ENCODE data around the gene CD244.
"Not testable (repeated sequence)": the region's sequence is repeated elsewhere in the genome, so short reads cannot be mapped to it uniquely, and the experiment has no call there.

CD244 gene, protein sequence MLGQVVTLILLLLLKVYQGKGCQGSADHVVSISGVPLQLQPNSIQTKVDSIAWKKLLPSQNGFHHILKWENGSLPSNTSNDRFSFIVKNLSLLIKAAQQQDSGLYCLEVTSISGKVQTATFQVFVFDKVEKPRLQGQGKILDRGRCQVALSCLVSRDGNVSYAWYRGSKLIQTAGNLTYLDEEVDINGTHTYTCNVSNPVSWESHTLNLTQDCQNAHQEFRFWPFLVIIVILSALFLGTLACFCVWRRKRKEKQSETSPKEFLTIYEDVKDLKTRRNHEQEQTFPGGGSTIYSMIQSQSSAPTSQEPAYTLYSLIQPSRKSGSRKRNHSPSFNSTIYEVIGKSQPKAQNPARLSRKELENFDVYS

DNA sequence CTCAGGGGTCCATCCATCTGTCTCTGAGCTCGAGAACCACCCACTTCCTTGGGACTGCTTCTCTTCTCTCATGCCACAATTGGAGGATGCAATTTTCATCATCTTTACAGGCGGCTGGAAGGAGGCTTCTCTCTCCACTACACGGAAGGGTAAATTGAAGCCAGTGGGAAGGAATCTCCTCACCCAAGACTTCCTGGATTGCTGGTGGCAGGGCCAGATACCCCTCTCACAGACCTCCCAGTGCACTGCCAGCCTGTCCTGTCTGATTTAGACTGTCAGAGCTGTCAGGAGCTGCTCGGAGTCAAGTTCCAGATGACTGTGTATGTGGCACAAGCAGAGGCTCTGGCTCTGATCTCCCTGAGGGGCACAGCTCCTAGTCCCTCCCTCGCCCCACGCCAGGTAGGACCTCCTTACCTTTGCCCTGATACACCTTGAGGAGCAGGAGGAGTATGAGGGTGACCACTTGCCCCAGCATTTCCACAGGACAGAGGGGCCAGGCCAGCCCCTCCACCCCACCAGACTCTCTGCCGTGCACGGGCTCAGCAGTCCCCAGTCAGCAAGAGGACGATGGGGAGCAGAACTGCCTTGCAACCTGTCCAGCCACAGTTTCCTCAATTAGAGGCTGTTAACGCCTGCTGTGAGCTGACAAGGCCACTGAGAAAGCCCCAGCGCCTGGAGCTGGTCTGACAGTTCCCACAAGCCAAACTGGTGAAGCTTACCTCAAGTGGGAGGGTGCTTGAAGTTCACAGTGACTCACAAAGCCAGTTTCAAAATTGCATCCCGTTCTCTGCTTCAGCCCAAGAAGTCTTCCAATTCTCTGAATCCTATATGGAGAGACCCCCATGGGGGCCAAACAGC is at the start of gene CD244:
Gene CD244 (minus strand): TSS at position 685 of the 858 bp plus-strand sequence. CDS start 210 bp downstream, at position 475.
- no peak for DNase-seq

DNA sequence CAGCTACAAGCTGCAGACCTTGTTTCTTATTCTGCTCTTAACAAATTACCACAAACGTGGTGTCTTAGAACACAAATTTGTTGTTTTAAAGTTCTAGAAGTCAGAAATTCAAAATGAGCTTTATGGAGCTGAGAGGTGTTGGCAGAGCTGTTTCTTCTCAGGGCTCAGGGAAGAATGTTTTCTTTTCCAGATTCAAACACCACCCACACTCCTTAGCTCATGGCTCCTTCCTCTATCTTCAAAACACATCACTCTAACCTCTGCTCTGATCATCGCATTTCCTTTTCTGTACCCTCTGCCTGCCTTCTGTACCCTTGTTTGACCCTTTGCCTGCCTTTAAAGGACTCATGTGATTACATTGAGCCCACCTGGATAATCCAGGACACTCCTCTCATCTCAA is 49.2 kb upstream of the CD244 start:
- no peak for DNase-seq

DNA sequence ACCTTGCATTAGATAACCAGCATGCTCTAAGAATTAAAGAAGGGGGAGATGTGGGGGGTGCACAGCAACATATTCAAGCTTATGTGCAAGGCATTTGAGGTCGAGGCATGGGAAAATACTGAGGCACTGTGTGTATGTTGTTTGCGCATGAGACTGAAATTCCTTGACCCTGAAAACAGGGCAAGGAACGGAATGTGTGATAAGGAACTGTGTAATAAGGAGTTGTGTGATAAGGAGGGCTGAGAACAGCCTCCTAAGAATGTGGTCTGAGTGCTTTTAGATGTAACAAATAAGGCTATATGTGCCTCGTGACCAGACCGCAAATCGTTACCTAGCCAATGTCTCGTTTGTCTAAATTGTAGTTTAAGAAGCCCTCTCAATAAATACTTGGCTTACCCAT is 48.8 kb upstream of the CD244 start:
- no peak for DNase-seq

DNA sequence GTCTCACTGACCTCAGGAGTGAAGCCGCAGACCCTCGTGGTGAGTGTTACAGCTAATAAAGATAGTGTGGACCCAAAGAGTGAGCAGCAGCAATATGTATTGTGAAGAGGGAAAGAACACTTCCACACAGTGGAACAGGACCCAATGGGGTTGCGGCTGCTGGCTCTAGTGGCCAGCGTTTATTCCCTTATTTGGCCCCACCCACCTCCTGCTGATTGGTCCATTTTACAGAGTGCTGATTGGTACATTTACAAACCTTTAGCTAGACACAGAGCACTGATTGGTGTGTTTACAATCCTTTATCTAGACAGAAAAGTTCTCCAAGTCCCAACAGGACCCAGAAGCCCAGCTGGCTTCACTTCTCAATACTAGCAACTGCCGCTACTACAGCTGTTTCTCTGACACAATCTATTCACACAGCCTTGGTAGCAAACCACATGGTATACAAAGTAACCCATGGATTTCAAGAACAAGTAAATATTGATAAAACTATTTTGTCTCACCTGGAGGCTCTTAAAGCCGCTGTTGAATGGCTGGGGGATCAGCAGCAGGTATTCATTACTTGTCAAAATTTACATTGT is 47.6 kb upstream of the CD244 start:
- DNase-seq = peak; percentile 26

DNA sequence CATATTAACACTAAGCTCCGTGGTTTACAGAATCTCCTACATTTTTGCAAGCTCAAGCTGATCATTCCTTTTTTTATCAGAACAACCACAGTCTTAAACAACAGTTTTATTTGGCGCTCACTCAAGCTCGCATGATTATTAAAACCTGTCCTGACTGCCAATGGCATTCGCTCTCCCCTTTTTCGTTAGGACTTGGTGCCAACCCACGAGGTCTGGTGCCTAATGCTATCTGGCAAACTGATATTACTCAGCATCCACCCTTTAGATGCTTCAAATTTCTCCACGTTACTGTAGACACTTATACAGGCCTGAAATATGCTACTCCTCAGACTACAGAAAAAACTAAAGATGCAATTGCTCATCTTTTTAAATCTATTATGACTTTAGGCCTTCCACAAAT is 45.3 kb upstream of the CD244 start:
- no peak for DNase-seq

DNA sequence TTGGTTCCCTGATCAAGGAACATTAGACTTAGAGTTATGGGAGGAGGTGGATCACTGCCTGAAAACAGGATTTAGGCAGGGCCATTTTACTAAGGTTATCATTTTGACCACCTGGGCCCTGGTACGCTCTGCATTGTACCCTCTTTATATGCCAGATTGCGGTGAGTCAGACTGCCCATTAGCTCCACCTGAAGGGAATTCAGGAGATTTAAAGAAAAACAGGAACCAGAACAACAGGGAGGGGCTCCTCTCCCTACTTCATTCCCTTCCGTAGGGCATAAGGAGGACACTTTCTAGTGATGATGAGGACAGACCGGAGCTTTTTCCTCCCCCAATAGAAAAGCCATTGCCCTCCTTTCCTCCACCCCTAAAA is 42.9 kb upstream of the CD244 start:
- no peak for DNase-seq

DNA sequence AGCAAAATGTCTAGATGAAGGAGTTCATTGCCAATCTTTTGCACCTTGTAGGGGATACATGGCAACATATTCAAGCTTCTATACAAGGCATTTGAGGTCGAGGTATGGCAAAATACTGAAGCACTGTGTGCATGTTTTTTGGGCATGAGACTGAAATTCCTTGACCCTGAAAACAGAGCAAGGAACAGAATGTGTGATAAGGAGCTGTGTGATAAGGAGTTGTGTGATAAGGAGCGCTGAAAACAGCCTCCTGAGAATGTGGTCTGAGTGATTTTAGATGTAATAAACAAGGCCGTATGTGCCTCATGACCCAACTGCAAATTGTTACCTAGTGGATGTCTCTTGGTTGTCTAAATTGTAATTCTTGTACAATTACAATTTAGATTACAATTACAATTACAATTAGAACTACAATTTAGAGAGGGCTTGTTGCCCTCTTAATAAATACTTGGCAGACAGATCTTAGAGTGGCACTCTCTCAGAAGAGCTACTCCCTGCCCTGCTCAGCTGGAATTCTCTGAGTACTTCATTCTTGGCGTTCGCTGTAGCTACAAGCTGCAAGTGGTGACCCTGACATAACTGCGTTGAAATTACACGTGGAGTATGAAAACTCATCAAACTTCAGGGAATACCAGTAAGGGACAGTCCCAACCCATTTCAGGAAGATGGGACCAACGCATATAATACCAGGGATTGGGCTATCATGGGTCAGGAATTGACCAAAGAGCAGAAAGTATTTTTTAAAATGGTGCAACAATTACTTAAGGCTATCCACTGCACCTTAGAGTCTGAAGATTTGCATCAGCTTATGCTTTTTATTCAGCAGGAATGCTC is 42.3 kb upstream of the CD244 start:
- DNase-seq = no peak

DNA sequence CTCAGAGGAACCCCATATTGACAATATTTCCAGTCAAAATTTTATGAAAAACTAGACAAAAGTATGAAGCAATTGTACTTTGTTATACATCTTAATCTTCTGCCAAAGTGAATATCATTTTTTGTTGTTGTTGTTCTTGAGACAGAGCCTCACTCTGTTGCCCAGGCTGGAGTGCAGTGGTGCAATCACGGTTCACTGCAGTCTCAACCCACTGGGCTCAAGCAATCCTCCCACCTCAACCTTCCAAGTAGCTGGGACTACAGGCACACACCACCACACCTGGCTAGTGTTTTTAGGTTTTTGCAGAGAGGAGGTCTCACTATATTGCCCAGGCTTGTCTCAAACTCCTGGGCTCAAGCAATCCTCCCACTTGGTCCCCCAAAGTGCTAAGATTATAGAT is 39.6 kb upstream of the CD244 start:
- not testable (repeated sequence) for DNase-seq

DNA sequence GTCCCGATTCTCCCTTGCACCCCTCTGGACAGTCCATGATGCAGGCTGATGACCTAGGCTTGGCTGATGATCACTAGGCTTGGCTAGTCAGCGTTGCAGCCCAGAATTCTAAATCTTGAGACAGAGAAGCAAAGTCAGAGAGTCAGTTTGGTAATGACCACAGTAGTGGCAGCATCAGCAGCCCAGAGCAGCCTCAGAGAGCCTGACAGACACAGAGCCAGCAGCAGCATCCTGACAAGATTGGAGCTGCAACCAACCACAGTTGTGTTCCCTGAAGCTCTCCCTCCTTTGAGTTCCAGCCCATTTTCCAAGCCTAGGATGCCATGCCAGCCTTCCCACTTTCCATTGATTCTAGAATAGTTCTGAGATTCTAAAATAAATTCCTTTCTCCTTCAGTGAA is 39.1 kb upstream of the CD244 start:
- DNase-seq = no peak

DNA sequence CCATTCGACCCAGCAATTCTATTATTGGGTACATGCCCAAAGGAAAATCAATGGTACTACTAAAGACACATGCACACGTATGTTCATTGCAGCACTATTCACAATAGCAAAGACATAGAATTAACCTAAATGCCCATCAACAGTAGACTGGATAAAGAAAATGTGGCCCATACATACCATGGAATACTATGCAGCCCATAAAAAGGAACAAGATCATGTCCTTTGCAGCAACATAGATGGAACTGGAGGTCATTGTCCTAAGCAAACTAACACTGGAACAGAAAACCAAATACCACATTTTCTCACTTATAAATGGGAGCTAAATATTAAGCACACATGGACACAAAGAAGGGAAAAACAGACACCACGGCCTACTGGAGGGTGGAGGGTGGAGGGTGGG is 38.0 kb upstream of the CD244 start:
- not testable (repeated sequence) for DNase-seq

DNA sequence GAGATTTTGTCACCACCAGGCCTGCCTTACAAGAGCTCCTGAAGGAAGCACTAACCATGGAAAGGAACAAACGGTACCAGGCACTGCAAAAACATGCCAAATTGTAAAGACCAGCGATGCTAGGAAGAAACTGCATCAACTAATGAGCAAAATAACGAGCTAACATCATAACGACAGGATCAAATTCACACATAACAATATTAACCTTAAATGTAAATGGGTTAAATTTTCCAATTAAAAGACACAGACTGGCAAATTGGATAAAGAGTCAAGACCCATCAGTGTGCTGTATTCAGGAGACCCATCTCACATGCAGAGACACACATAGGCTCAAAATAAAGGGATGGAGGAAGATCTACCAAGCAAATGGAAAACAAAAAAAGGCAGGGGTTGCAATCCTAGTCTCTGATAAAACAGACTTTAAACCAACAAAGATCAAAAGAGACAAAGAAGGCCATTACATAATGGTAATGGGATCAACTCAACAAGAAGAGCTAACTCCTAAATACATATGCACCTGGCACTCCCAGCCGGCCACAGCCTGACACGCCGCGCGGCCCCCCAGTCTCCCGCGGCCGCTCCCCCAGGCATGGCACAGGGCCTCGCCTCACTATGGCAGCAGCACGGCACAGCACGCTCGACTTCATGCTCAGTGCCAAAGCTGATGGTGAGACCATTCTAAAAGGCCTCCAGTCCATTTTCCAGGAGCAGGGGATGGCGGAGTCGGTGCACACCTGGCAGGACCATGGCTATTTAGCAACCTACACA is 31.9 kb upstream of the CD244 start:
- not testable (repeated sequence) for DNase-seq

DNA sequence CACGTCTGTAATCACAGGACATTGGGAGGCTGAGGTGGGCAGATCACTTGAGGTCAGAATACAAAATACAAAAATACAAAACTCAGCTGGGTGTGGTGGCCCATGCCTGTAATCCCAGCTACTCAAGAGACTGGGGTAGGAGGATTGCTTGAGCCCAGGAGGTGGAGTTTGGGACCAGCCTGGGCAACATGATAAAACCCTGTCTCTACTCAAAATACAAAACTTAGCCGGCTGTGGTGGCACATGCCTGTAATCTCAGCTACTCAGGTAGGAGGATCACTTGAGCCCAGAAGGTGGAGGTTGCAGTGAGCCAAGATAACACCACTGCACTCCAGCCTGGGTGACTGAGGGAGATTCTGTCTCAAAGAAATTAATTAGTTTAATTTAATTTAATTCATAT is 28.8 kb upstream of the CD244 start:
- DNase-seq = no peak

DNA sequence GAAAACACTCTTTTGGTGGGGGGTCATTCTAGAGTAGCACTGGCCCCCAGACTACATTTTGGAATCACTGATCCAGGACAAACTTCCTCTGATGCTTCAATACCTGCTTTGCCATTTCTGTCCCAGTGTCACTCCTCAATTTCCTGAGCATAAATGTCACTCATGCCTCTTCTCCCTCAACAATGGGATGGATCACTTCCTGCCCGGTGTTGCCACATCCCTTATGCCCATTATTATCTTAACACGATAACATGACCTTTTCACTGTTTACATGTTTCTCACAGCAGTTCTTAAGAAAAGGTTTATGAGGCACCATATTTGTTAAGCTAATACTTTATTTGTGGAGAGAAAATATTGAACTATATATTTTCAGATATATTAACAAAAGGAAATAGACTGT is 26.2 kb upstream of the CD244 start:
- DNase-seq = peak; percentile 29

DNA sequence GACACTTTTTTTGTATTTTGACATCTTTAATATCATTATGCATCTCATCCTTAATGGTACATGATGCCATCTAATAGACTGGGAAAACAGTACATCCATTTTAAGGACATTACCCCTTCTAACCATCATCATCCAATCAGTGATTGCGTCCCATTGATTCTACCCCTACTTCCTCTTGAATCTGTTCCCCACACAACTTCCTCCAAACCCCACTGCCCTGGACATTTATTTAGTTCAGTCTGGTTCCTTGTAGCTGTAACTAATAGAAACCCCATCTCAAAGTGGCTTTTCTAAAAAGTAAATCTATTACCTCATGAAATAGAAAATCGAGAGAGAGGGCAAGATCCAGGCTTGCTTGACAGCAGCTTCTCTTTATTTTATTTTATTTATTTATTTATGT is 24.4 kb upstream of the CD244 start:
- DNase-seq = no peak

DNA sequence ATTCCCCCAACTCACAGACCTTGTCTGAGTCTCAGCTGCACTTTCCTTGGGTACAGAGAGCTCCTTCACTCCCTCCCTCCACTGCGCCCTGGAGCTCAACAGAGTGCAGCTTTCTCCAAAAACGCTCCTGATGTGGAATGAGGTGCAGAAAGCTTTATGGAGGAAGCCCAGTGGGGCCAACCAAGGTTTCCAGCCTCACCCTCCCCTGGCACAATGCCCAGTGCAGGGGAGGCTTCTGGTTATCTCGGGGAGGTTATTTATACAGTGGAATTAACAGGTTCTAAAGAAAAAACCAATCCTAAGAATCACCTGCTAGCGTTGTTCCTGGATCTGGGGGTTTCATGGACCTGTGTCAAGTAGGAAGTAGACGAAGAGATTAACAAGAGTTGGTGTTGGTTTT is 22.4 kb upstream of the CD244 start, which contains the start of gene ITLN1:
Gene ITLN1 (minus strand): TSS at position 139 of the 400 bp plus-strand sequence. CDS start 303 bp downstream, outside the sequence.
- DNase-seq = no peak

DNA sequence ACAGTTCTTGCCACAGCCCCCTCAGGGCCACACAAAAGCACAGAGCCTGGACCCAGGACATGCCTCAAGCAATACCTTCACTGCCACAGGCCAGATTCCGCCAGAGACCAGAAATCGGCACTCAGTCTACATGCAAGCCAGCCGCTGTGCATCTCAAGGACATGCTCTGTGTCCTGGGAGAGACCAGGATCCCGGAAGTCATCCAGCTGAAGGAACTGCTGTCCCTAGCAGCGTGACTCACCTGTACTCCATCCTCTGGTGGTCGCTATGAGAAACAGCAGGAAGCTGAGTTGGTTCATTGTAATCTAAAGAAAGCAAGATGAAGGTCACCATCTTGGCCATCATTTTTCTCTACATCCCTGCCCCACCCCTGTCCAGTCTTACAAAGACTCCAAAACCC is 21.9 kb upstream of the CD244 start:
- no peak for DNase-seq

DNA sequence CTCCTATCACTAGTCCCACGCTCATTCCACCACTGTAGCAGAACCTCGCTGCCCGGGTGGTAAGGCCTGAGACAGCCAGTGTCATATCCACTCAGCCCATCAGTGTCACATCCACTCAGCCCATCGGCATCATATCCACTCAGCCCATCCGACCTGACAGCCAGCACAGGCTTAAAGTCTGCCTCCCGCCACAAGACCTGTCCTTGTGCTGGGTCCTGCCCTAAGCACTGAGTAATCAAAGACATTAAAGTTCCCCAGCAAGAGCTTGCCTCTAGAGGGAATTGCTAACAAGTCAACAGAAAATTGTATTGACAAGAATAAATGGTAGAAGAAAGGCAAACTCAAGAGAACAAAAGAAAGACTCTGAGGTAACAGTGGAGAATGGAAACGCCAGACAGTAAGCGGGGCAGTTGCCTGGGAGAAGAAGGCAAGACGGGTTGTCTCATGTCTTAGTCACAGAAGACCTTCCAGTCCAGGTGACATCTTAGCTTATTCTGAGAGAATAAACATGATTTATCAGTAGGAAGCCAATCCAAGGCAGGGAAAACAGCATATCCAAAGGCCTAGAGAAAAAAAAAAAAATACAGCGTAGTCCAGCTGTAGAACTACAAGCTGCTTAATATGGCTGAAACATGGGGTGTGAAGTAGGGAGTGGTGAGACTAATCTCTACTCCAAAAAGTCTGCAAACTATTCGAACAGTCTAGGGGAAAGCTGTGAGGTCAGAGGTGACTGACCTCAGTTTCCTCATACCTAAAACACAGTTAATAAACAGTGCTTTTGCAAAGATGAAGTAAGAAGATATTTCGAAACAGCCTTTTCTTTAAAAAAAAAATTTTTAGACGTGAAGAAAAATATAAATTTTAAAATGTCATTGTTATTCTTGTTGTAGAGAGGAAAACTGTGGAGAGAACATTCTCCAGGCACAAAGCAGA is 21.2 kb upstream of the CD244 start:
- no peak for DNase-seq

DNA sequence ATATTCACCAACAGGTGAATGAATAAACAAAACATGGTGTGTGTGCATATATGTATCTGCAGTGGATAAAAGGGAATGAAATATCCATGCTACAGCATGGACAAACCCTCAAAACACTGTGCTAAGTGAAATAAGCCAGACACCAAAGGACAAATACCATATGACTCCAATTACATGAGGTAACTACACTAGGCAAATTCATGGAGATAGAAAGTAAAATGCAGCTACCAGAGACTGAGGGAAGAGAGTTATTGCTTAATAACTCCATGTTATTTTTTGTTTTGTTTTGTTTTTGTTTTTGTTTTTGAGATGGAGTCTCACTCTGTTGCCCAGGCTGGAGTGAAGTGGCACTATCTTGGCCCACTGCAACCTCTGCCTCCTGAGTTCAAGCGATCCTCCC is 19.9 kb upstream of the CD244 start:
- no peak for DNase-seq

DNA sequence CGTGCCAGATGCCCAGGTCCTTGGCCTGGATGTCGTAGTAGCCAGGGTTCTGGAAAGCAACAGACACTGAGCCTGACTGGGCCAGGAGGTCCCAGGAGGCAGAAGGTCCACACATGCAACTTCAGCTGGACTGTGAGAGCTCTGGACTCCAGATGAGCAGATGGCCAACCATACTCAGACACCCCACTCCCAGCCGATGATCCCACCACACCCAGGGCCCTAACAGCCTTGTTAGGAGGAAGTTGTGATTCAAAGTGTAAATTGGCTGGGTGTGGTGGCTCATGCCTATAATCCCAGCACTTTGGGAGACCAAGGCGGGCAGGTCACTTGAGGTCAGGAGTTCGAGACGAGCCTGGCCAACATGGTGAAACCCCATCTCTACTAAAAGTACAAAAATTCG is 18.6 kb upstream of the CD244 start:
- DNase-seq = not testable (repeated sequence)

DNA sequence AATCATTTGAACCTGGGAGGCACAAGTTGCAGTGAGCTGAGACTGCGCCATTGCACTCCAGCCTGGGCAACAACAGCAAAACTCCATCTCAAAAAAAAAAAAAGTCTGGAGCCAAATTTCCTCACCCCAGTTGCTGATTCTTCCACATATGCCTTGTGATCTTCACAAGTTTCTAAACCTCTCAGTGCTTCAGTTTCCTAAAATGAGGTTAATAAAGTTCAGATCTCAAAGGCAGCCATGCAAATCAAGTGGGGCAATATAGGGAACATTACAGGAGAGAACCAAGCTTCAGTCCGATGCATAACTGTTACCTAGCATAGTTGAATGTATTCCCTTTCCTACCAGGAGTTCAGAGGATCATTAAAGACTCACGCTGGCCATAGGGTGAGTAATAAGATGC is 17.5 kb upstream of the CD244 start:
- no peak for DNase-seq

DNA sequence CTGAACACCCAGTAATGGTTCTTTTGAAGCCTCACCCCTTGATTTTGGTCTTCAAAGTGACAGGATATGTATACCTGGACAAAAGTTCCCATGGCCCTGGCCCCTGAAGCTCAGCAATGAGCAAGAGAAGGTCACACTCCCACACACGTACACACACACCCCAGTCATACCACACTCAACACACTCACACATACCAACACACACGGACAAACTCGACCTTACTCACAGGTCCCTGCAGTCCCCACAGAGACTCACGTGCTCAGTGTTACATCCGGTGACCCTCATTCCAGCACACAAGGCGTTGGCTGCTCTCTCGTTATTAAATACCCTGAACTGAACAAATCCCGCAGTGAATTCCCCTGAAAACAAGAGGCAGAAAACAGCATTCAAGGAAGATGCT is 16.4 kb upstream of the CD244 start:
- DNase-seq = no peak
